DOHH2 (cell line): Measurements from ENCODE around the gene CHRM5.

Experiments used
- EZH2phosphoT487 ChIP-seq: fragments of 200-600 bp; sonication (generic); IDR thresholded peaks from 2 replicates; pipeline ENCODE4 v1.6.1; 2017; ENCODE audit warnings: borderline replicate concordance, mild to moderate bottlenecking, antibody characterized with exemption, low read length, moderate library complexity, mixed read lengths
- TF ChIP-seq, protein P1 (sequence below): fragments of 200-600 bp; sonication (generic); IDR thresholded peaks from one replicate; pipeline ENCODE4 v1.5.1; 2014; ENCODE audit warnings: antibody characterized with exemption, mild to moderate bottlenecking, low read depth, low read length; ENCODE audit not compliant: poor library complexity, severe bottlenecking

DNA sequence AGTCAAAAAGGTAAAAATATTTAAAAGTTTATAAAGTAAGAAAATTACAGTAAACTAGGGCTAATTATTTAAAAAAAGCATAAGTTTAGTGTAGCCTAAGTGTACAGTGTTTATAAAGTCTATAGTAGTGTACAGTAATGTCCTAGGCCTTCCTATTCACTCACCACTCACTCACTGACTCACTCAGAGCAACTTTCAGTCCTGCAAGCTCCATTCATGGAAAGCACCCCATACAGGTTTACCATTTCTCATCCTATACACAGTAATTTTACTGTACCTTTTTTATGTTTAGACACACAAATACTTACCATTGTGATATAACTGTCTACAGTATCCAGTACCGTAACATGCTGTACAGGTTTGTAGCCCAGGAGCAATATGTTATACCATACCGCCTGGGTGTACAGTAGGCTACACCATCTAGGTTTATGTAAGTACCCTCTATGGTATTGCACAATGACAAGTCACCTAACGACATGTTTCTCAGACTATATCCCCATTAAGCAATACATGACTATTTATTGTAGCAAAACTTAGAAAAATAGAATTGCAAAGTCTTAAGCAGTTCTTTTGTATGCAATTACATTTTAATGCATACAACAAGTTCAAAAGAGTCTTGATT is 51.2 kb downstream of the CHRM5 start:
- TF ChIP-seq, protein P1, sequence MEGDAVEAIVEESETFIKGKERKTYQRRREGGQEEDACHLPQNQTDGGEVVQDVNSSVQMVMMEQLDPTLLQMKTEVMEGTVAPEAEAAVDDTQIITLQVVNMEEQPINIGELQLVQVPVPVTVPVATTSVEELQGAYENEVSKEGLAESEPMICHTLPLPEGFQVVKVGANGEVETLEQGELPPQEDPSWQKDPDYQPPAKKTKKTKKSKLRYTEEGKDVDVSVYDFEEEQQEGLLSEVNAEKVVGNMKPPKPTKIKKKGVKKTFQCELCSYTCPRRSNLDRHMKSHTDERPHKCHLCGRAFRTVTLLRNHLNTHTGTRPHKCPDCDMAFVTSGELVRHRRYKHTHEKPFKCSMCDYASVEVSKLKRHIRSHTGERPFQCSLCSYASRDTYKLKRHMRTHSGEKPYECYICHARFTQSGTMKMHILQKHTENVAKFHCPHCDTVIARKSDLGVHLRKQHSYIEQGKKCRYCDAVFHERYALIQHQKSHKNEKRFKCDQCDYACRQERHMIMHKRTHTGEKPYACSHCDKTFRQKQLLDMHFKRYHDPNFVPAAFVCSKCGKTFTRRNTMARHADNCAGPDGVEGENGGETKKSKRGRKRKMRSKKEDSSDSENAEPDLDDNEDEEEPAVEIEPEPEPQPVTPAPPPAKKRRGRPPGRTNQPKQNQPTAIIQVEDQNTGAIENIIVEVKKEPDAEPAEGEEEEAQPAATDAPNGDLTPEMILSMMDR, result no peak
- no peak for TF ChIP-seq EZH2phosphoT487
